GM21360 (cell line): ENCODE data around the gene ECHDC3.
"Not testable (repeated sequence)": the region's sequence is repeated elsewhere in the genome, so short reads cannot be mapped to it uniquely, and the experiment has no call there.

Experiments used
- ATAC-seq: cut with Tn5 transposase; IDR thresholded peaks from one replicate; pipeline ENCODE4 v1.9.1; 2021; ENCODE audit warnings: mild to moderate bottlenecking, moderate library complexity; ENCODE audit not compliant: unreplicated experiment

Gene ECHDC3

DNA sequence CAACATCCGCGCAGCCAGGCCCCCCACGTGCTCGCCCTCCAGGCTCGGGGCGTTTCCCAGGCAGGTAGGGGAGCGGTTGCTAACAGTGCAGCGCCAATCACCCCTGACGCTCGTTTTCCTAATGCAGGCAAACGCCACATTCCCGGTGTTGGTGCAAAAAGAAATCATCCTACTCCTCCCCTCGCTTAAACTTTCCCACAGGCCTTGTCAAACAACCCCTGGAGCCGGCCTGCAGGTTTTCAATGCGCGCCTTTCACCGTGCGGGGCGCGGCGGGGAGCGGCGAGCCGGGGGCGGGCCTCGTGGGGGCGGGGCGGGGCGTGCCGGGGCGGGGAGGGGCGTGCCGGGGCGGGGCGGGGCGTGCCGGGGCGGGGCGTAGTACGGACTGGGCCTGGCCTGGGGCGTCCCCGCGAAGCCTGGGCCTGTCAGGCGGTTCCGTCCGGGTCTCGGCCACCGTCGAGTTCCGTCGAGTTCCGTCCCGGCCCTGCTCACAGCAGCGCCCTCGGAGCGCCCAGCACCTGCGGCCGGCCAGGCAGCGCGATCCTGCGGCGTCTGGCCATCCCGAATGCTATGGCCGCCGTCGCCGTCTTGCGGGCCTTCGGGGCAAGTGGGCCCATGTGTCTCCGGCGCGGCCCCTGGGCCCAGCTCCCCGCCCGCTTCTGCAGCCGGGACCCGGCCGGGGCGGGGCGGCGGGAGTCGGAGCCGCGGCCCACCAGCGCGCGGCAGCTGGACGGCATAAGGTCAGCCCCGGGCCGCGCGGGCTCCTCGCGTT lies at the start of gene ECHDC3:
Gene ECHDC3 (plus strand): TSS at position 374 of the 770 bp plus-strand sequence. CDS start 195 bp downstream, at position 569.
- ATAC-seq = peak; percentile 61

GRCh38 chr10:11693376-11693775 lies 48.8 kb upstream of the ECHDC3 start:
- ATAC-seq = no peak

DNA sequence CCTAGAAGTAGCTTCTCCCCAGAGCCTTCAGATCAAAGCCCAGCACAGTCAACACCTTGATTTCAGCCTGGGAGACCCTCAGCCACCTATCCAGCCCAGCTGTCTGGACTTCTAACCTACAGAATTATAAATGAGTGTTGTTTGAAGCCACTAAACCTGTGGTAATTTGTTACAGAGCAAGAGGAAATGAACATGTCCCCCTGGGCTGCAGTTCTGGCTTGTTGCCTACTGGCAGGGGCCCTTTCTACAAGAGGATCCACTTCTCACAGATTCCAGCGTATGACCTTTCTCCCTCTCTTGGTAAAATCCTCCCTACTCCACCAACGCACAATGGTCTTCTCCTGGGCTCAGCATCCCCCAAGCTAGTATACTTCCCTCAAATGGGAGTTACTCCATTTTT lies 46.4 kb upstream of the ECHDC3 start:
- ATAC-seq = no peak

DNA sequence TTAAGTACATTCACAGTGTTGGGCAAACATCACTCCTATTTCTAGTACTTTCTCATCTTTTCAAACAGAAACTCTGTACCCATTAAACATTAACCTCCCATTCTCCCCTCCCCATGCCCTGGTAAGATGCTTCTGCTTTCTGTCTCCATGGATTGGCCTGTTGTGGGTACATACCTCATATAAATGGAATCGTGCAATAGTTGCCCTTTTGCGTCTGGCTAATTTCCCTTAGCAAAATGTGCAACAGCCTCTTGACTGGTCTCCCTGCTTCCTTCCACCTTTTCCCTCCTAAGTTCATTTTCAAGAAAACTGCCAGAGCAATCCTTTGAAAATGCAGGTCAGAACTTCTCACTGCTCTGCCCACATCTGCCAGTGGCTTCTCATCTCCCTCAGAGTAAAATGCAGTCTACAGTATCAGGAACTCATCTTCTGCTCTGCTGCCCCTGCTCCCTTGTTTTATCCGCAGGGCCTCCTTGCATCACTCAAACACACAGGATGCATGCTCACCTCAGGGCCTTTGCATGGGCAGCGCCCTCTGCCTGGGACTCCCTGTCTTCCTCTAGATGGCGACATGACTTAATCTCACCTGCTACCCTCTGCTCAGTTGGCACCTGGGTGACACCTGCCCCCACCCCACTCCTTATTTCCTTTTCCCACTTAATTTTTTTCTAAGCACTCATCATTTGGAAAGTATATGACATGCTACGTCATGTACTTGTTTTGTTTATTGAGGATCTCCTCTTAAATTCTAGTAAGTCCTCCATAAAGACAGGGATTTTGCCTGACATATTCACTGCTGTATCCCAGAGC lies 44.3 kb upstream of the ECHDC3 start:
- ATAC-seq = no peak

- peak; percentile 77 for ATAC-seq
These were observed 43.3 kb upstream of the ECHDC3 start for GRCh38 chr10:11698691-11699549.

- no peak for ATAC-seq
These were observed 42.6 kb upstream of the ECHDC3 start for GRCh38 chr10:11699550-11700097.

DNA sequence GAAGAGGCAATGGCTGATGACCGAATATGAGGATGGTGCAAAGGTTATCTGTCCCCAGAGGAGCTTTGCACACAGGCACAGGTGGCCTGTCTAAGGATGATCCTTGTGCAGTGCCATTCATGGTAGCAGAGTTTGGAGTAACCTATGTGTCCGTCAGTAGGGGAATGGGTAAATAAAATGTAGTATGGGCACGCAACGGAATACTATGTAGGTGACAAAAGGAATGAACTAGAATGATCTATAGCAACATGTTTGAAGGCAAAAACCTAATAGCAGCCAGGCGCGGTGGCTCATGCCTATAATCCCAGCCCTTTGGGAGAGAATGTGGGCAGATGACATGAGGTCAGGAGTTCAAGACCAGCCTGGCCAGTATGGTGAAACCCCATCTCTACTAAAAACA lies 41.6 kb upstream of the ECHDC3 start:
- no peak for ATAC-seq

DNA sequence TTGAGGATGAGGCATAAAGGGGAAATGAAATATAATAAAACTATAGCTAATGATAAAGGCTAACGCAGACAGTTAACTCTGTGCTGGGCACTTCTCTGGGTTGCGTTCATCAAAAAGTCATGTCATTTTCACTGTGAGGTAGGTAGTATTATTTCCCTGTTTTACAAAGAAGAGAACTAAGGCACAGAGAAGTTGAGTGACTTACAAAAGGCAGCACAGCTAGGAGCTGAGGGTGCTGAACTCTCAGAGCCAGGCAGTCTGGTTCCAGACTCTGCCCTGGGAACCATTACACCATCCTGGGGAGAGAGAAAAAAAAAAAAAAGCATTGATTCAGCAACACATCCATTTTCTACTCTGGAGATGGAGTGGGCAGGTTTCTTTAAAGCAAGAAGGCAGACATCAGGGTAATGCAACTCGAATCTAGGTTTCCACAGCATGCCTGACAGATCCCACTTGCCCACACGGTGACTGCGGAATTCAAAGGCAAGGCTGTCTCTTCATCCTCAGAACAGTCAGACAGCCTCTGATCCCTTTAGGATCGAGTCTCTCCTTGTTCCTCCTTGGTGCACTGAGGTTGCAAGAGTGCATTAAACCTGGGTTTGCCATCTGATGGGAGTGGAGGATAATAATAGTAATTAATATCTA lies 40.6 kb upstream of the ECHDC3 start:
- no peak for ATAC-seq

DNA sequence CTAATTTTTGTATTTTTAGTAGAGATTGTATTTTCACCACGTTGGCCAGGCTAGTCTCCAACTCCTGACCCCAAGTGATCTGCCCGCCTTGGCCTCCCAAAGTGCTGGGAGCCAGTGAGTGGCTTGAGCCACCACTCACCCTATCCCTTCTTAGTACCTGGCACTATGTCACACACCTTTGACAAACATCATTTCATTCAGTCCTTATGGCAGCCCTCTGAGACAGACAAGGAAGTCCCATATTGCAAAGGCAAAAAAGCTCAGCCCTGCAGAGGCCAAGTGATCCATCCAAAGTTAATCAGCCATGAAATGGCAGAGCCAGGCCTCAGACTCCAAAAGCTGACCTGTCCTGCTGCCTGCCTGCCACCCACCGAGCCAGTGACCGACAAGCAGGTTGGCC lies 39.9 kb upstream of the ECHDC3 start:
- ATAC-seq = no peak

- ATAC-seq = no peak
These were observed 38.1 kb upstream of the ECHDC3 start for GRCh38 chr10:11704092-11704491.

DNA sequence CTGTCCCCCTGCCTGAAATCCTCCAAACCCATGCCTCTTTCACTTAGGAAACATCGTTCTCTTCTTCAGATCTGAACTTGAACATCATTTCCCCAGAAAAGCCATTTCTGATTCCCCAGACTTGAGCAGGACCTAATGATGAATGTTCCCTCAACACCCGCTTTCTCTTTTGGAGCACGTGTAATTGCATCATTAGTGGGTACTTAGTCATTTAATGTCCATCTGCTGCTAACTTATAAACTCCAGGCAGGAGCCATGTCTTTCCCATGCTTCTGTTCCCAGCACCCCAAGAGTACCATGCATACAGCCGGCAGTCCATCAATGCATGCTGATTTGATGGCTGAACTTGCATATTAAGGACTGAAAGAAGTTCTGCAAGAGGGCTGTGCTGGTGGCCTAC lies 36.5 kb upstream of the ECHDC3 start:
- ATAC-seq = no peak

- no peak for ATAC-seq
These were observed 35.2 kb upstream of the ECHDC3 start for GRCh38 chr10:11706895-11707567.

DNA sequence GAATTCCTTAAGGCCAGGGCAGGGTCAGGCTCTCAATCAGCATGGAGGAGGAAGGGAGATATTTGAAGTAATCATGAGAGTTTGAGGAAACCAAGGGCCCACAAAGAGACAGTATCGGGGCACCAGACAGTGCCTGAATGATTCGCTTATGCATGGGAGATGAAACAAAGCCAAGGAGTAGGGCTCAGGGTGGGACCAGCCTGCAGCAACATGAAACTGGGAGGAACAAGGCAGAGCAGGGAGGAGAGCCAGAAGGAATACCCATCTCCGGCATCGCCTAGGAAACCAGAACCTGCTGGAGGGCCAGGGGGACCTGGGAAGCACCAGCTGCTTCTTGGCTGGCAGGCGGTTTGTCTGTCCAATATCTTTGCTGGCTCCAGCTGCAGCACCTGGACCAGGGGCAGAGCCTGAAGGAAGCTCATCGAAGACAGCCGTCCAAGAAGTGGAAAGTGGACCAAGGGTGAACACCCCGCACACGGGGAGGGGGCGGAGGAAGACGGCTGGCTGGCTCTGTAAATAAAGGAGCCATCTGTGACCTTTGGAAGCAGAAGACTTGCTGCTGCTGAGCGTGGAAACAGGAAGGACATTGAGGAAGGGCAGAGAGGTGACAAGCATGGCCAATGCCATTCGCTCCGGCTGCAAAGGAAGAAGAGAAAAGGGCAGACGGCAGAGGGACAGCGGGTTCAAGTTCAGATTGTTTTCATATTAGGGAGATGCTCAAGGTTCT lies 34.4 kb upstream of the ECHDC3 start:
- no peak for ATAC-seq

DNA sequence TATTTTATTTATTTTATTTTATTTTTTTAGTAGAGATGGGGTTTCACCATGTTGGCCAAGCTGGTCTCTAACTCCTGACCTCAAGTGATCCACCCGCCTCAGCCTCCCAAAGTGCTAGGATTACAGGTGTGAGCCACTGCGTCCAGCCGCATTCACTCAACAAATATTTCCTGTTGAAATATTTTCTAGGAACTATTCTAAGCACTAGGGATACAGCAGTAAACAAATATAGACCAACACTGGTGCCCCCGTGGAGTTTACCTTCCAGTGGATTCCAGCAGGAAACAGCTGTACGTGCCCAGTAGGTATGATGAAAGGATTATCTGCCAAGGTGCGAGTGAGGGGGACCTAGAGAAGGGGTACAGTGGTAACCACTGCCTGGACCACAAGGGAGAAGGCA lies 33.4 kb upstream of the ECHDC3 start:
- not testable (repeated sequence) for ATAC-seq

DNA sequence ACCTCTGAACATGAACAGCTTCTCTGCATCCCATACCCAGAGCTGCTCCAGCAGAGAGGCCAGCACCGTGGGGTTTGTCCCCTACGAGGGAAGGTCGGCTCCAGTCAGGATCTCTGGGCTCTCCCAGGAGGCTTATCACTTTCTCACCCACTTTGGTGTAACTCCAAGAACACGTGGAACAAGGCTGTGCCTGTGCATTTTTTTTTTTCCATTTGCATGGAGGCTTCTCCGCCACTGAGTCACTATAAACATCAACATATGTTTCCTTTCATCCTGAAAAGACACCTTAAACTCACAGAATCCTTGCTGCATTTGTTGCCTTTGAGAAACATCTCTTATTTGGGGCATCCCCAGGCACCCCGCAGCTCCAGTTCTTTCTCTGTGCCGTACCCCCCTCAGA lies 29.4 kb upstream of the ECHDC3 start:
- ATAC-seq = no peak

DNA sequence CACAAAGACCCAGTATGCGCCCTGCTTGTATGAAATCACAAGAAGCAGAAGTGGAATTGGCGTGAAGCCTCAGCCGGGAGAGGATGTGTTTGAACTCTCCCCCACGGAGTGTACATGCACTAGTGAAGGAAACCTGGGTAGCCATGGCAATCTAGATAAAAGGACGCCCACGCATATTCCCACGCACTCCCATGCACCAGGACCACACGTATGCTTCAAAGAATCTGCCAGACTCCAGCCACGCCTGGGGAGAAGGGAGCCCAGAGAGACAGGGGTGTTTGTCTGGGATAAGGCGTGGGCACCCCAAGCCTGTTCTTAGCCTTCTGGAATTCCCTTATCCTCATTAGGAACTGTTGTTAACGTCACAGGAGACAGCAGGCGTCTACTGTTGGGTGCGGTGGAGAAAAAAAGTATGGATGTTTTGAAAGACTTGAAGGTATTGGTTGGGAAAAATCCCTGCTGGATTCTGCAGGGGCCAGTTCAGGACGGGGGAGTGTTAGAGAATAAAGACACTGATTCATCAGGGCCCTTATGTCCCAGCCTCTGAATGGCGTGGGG lies 28.9 kb upstream of the ECHDC3 start:
- no peak for ATAC-seq

DNA sequence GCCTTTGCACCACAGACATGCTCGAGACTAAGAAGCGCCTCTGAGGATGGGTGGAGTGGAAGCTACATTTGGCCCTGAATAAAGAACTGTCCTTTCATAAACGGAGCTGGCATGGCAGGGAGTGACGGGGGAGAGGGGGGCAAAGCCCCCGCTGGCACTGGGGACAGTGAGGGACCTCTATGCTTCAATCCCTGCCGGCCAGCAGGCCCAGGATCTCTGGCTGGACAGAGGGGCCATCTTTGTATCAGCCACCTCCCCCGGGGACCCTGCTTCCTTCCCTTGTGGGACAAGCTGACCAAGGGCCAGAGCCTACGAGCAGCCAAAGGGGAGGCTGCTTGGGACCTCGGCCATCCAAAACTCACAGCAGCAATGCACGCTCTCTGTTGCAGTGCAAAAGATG lies 28.2 kb upstream of the ECHDC3 start:
- no peak for ATAC-seq

GRCh38 chr10:11714750-11715365 lies 27.3 kb upstream of the ECHDC3 start:
- no peak for ATAC-seq
